ENCODE data around the gene PLP1. TPM values are rescaled to one million over a fixed set of nuclear protein-coding genes. Genes with fewer than 3 reads are reported as not detected.

Gene PLP1
- total and polyA plus RNA-seq, 9 of the 15 experiments (the other 6 are each of a cell fraction or from before 2014, with no cell fraction given): not detected

- no peak for FAIRE-seq
- WGBS (ENCODE audit: insufficient coverage, low coverage, missing lambda C conversion rate): 0% methylated on average over 2 of the region's 2 CpGs
Observed at GRCh38 chrX:103800318-103800717, 23.7 kb downstream of the PLP1 start.

DNA sequence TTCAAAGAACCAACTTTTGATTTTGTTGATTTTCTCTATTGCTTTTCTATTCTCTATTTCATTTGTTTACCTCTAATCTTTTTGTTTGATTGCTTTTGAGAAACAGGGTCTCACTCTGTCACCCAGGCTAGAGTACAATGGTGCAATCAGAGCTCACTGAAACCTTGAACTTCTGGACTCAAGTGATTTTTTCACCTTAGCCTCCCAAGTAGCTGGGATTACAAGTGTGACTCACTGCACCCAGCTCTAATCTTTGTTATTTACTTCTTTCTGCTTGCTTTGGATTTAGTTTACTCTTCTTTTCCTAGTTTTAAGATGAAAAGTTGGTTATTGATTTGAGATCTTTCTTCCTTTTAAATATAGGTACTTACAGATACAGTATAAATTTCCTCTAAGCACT lies 29.2 kb downstream of the PLP1 start:
- no peaks in the 10 kb centered on the region for H4K20me1 ChIP-seq (replicated peaks; ENCODE audit: control insufficient read depth, insufficient read depth, low read length)
- DNase-seq (ENCODE audit: extremely low read depth in 1 of 4, low spot score in 3 of 4) (no peak), ATAC-seq (no peak), FAIRE-seq (no peak)
- H3K4me2 ChIP-seq (ENCODE audit: insufficient read depth, low read length): no peak overlapping the region
- H3K36me3 ChIP-seq (ENCODE audit: control insufficient read depth, insufficient read depth, low read length): no peaks in the 10 kb centered on the region
- H3K4me3 ChIP-seq: no peak overlapping the region
- no peaks in the 10 kb centered on the region for H3K4me1 ChIP-seq (replicated peaks in 1 of 2; ENCODE audit: control insufficient read depth in 2 of 2, insufficient read depth in 2 of 2, low read length in 2 of 2)
- H3K27me3 ChIP-seq (ENCODE audit: control insufficient read depth in 2 of 2, insufficient read depth in 2 of 2, low read length in 2 of 2): no peaks in the 10 kb centered on the region; a peak in 1 of 5 replicates
- TF ChIP-seq ZNF449 (CRISPR knock-in tag; IDR thresholded peaks at IDR 0.05) (no peak), ZNF217 (CRISPR knock-in tag; IDR thresholded peaks at IDR 0.05) (no peak), STAT5B (CRISPR knock-in tag; IDR thresholded peaks at IDR 0.05) (no peak), POLR3G (IDR thresholded peaks at IDR 0.05; ENCODE audit: extremely low read depth, insufficient read length, insufficient replicate concordance) (no peak)
- TF ChIP-seq, protein P1, sequence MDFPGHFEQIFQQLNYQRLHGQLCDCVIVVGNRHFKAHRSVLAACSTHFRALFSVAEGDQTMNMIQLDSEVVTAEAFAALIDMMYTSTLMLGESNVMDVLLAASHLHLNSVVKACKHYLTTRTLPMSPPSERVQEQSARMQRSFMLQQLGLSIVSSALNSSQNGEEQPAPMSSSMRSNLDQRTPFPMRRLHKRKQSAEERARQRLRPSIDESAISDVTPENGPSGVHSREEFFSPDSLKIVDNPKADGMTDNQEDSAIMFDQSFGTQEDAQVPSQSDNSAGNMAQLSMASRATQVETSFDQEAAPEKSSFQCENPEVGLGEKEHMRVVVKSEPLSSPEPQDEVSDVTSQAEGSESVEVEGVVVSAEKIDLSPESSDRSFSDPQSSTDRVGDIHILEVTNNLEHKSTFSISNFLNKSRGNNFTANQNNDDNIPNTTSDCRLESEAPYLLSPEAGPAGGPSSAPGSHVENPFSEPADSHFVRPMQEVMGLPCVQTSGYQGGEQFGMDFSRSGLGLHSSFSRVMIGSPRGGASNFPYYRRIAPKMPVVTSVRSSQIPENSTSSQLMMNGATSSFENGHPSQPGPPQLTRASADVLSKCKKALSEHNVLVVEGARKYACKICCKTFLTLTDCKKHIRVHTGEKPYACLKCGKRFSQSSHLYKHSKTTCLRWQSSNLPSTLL (IDR thresholded peaks at IDR 0.05): no peak
- H3K9me3 ChIP-seq (replicated peaks; ENCODE audit: control insufficient read depth, insufficient read depth, low read depth, low read length): no peaks in the 10 kb centered on the region
- no peaks in the 10 kb centered on the region for H3K9me1 ChIP-seq (ENCODE audit: control insufficient read depth, insufficient read depth, low read length)
- no peak overlapping the region for H3K27ac ChIP-seq (ENCODE audit: extremely low read depth, low read depth, low read length)
- H3K79me2 ChIP-seq (ENCODE audit: control insufficient read depth, insufficient read depth, low read length): no peaks in the 10 kb centered on the region
- BruUV-seq (replicated peaks): no TSS peak
- H2AFZ ChIP-seq (ENCODE audit: low read depth, low read length): no peak overlapping the region
- ChIA-PET CTCF (ENCODE audit: low intra/inter-chr PET ratio) (no interaction called here), POLR2A (no interaction called here)
- intact Hi-C loops (cut with micrococcal nuclease) (no loop called here), in situ Hi-C loops (cut with MboI) (no loop called here)
- no peak overlapping the region for H3K9ac ChIP-seq (ENCODE audit: insufficient read depth in 1 of 2, low read depth in 2 of 2, low read length in 2 of 2)

More at GRCh38 chrX:103800318-103800717, 23.7 kb downstream of the PLP1 start:
- Histone ChIP-seq H3K9me1 (ENCODE audit: control insufficient read depth, insufficient read depth, low read length) (no peaks in the 10 kb centered on the region), H3K36me3 (ENCODE audit: control insufficient read depth, insufficient read depth, low read length) (no peaks in the 10 kb centered on the region), H3K9ac (ENCODE audit: insufficient read depth in 1 of 2, low read depth in 2 of 2, low read length in 2 of 2) (no peak overlapping the region), H4K20me1 (replicated peaks; ENCODE audit: control insufficient read depth, insufficient read depth, low read length) (no peaks in the 10 kb centered on the region), H3K9me3 (replicated peaks; ENCODE audit: control insufficient read depth, insufficient read depth, low read depth, low read length) (no peaks in the 10 kb centered on the region), H3K79me2 (ENCODE audit: control insufficient read depth, insufficient read depth, low read length) (no peaks in the 10 kb centered on the region), H3K27ac (ENCODE audit: extremely low read depth, low read depth, low read length) (no peak overlapping the region), H3K4me1 (replicated peaks in 1 of 2; ENCODE audit: control insufficient read depth in 2 of 2, insufficient read depth in 2 of 2, low read length in 2 of 2) (no peaks in the 10 kb centered on the region), H2AFZ (ENCODE audit: low read depth, low read length) (no peak overlapping the region), H3K4me2 (ENCODE audit: insufficient read depth, low read length) (no peak overlapping the region), H3K27me3 (ENCODE audit: control insufficient read depth in 2 of 2, insufficient read depth in 2 of 2, low read length in 2 of 2) (no peaks in the 10 kb centered on the region; a peak in 1 of 5 replicates), H3K4me3 (no peak overlapping the region)
- no TSS peak for BruUV-seq (replicated peaks)
- ChIA-PET CTCF (ENCODE audit: low intra/inter-chr PET ratio) (interaction anchor here (0.6 kb wide), 1 partner anchor 165 kb away, joined by 3 read pairs; no protein-coding TSS in a partner anchor), POLR2A (no interaction called here)
- intact Hi-C loops (cut with micrococcal nuclease) (no loop called here), in situ Hi-C loops (cut with MboI) (no loop called here)
- ATAC-seq (no peak), DNase-seq (ENCODE audit: extremely low read depth in 1 of 4, low spot score in 3 of 4) (no peak)
- TF ChIP-seq TEAD4 (IDR thresholded peaks at IDR 0.05; ENCODE audit: low read length) (no peak), TEAD4 (CRISPR knock-in tag; IDR thresholded peaks at IDR 0.05; ENCODE audit: borderline replicate concordance) (no peak), YBX1 (IDR thresholded peaks at IDR 0.05) (no peak), IRF1 (CRISPR knock-in tag; IDR thresholded peaks at IDR 0.05; ENCODE audit: borderline replicate concordance) (no peak), ZNF121 (CRISPR knock-in tag; conservative IDR thresholded peaks at IDR 0.05) (no peak)
